HG03045 (cell line): ENCODE measurements around the gene DCAF12L2.
"Not testable (repeated sequence)": the region's sequence is repeated elsewhere in the genome, so short reads cannot be mapped to it uniquely, and the experiment has no call there.

ENCODE experiments used
- ATAC-seq: cut with Tn5 transposase; IDR thresholded peaks from one replicate; pipeline ENCODE4 v1.9.1; 2021; ENCODE audit warnings: mild to moderate bottlenecking, moderate library complexity; ENCODE audit not compliant: unreplicated experiment

The DCAF12L2 gene

GRCh38 chrX:126165721-126166461 is at the start of gene DCAF12L2:
Gene DCAF12L2, minus strand, starts transcription at chrX:126166289. Its CDS starts 365 bp downstream, at chrX:126165924.
- no peak for ATAC-seq

- ATAC-seq: not testable (repeated sequence)
Observed at GRCh38 chrX:126190888-126191287, 24.8 kb upstream of the DCAF12L2 start.

DNA sequence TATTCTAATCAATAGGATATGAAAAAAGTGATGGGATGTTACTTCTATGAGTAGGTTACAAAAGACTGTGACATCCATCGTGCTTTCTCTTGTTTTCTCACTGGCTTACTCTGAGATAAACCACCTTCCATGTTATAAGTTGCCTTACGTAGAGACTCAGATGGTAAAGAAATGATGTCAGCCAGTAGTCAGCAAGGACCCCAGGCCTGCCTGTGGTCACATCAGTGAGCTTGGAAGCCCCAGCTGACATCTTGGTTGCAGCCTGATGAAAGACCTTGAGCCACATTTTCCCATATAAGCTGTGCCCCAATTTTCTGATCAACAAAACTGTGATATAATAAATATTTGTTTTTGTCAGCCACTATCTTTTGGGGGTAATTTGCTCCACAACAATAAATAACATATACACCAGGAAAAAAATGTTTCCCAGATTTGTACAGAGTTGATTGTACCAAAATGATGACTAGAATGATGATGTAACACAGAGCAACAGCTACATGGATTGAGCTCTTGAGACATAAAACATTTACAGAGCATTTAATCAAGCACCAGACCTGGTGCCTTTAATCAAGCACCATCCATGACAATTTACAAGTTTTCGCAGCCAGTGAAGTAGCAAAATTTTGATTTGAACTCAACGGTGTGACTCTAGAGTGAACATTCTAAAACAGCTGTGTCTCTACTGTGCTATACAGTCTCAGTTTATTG is 11.2 kb upstream of the DCAF12L2 start:
- ATAC-seq: no peak

DNA sequence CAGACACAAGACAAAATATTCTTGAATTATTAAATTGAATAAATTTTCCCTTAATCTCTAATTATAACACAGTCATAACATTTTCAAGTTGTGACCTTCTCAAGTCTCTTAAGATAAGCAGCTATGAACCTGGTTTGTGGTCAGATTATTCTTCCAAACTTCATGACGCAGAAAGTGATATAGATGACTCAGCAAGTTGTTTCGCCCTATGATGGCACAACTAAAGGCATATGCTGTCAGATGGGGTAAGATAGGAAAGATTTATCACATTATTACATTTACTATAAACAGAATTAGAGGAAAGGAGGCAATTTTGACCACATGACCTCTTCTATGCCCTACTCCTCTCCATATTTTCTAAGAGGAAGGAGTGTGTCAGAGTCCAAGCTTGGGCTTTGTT is 4.6 kb upstream of the DCAF12L2 start:
- ATAC-seq: no peak

DNA sequence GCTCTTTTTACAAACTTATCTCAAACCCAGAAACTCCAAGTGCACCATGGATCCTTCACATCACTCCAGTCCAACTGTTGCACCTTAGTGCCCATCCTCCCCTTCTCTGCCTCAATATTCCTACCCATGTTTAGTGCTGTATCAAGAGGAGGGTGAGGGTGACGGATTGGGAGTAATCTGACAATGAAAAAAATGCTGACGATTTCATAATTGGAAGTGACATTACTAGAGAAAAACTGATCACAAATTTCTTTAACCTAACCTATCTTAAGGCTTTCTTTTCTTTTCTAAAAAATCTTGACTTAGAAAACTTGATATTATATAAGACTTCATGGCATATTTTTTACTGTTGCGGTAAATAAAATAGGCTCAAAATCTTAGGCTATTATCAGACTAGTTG is 1.5 kb upstream of the DCAF12L2 start:
- ATAC-seq: no peak

DNA sequence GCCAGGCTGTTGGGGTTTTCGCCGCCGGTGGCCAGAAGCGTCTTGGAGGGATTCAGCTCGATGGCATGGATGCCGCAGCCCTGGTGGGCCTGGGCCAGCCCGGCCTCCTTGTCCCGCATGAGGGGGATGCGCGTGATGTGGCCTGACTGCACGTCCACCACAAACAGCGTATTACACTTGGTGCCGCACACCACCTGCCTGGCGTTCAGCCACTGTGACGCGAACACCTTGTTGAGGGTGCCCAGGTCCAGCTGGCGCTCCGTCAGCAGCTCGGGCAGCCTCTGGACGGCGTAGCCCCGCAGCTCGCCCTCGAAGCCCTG is 728 bp downstream of the DCAF12L2 start:
- ATAC-seq: no peak

GRCh38 chrX:126164689-126165400 is 1.2 kb downstream of the DCAF12L2 start:
- no peak for ATAC-seq

GRCh38 chrX:126164226-126164625 is 1.9 kb downstream of the DCAF12L2 start:
- no peak for ATAC-seq

DNA sequence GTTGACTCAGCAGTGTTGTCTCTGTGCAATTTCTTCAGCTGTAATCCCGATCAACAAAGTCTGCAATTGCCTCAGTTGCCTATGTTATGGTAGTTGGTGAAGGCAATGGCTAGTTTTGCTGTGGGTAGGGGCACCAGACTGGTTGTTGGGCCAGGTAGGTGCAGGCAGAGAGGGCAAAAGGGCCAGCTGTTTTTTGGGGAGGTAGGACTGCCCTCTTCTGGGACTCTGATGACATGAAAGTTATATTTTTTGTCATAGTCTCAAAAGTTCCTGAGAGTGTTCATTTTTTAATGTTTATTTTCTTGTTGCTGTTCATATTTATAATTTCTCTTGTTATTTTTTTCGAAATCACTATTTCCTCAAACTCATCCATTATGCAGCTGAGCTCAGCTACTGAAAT is 25.1 kb downstream of the DCAF12L2 start:
- no peak for ATAC-seq

GRCh38 chrX:126137899-126138298 is 28.2 kb downstream of the DCAF12L2 start:
- ATAC-seq: no peak

DNA sequence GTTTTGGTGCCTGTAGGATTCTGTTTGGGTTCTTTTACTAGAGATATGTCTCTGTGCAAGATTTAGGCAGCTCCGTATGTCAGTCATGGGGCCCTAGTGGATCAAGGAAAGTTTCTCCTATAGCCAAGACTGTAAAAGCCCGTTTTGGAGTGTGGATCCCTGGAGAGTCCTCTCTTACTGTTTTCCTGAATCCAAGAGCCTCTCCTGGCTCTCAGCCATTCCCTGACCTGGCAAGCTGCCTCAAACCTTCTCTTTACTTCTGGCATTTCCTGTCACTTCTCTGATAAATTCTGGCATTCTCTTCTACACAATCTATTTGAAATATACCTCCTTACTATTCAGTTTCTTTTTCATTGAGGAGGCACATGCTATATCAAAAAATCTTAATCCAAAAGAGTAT is 41.4 kb downstream of the DCAF12L2 start:
- ATAC-seq: no peak
